SK-N-SH (cell line): Measurements from ENCODE around the gene OPN1MW3. TPM values are rescaled to one million over a fixed set of nuclear protein-coding genes. Genes with fewer than 3 reads are reported as not detected.
"Not testable (repeated sequence)": the region's sequence is repeated elsewhere in the genome, so short reads cannot be mapped to it uniquely, and the experiment has no call there.

Experiments used
- CTCF ChIA-PET: fragments of 300-600, 350-600 bp; formaldehyde crosslinking; extraction: SDS; loops from one replicate; lab custom pipeline; 2021; lab: Yijun Ruan, JAX
- POLR2A ChIA-PET: fragments of 350-600 bp; sonication (Branson Sonifier 250); formaldehyde crosslinking; extraction: SDS; loops from one replicate; lab custom pipeline; 2020; ENCODE audit warnings: antibody characterized with exemption, inconsistent platforms; lab: Yijun Ruan, JAX
- DNase-seq: peaks from one replicate; pipeline ENCODE4 v3.0.0; 2012
- H2AFZ ChIP-seq: fragments of 200-600 bp; sonication (generic); 2 replicates; pipeline ENCODE4 v1.8.1; 2016; ENCODE audit warnings: antibody characterized with exemption, mild to moderate bottlenecking, low read depth
- H3F3A ChIP-seq: fragments of 200-600 bp; sonication (generic); replicated peaks from 2 replicates; pipeline ENCODE3; 2016; ENCODE audit warnings: antibody characterized with exemption, mild to moderate bottlenecking; ENCODE audit not compliant: insufficient read depth
- H3K27ac ChIP-seq, 2 experiments: fragments of 200-500 bp in 1 of 2; fragments of 200-600 bp in 1 of 2; sonication (Bioruptor generic) in 1 of 2; sonication (generic), shearing (Covaris generic) in 1 of 2; 2 replicates each; pipeline versions ENCODE4 v1.5.1 to v1.6.1; 2014 to 2016; ENCODE audit warnings: low read depth in 2 of 2, inconsistent platforms in 1 of 2, low read length in 1 of 2, mild to moderate bottlenecking in 1 of 2, mixed read lengths in 1 of 2
- H3K27me3 ChIP-seq: fragments of 200-600 bp; sonication (generic), shearing (Covaris generic); 2 replicates; pipeline ENCODE4 v1.6.1; 2016; ENCODE audit warnings: mixed run types; ENCODE audit not compliant: insufficient read depth
- H3K36me3 ChIP-seq, 2 experiments: fragments of 200-500 bp in 1 of 2; fragments of 200-600 bp in 1 of 2; sonication (Bioruptor generic) in 1 of 2; sonication (generic) in 1 of 2; replicated peaks in 1 of 2; 2 replicates each; pipeline versions ENCODE3 to v1.5.1; 2014 to 2016; ENCODE audit warnings: low read length in 1 of 2, mild to moderate bottlenecking in 1 of 2; ENCODE audit not compliant: insufficient read depth in 2 of 2, control insufficient read depth in 1 of 2
- H3K4me1 ChIP-seq, 2 experiments: fragments of 200-500 bp in 1 of 2; fragments of 200-600 bp in 1 of 2; sonication (Bioruptor generic) in 1 of 2; sonication (generic), shearing (Covaris generic) in 1 of 2; 2 replicates each; pipeline versions ENCODE4 v1.5.1 to v1.6.1; 2014 to 2016; ENCODE audit warnings: low read depth in 1 of 2, low read length in 1 of 2, mixed run types in 1 of 2; ENCODE audit not compliant: insufficient read depth in 2 of 2, control insufficient read depth in 1 of 2
- H3K4me2 ChIP-seq: fragments of 200-600 bp; sonication (generic), shearing (Covaris generic); 2 replicates; pipeline ENCODE4 v1.6.1; 2017; ENCODE audit warnings: mixed run types
- H3K4me3 ChIP-seq, 2 experiments: fragments of 200-500 bp in 1 of 2; fragments of 200-600 bp in 1 of 2; sonication (Bioruptor generic) in 1 of 2; sonication (generic), shearing (Covaris generic) in 1 of 2; 2 replicates each; pipeline versions ENCODE4 v1.5.1 to v1.8.1; 2014 to 2016; ENCODE audit warnings: low read depth in 2 of 2, inconsistent platforms in 1 of 2, low read length in 1 of 2, mild to moderate bottlenecking in 1 of 2, mixed read lengths in 1 of 2, moderate library complexity in 1 of 2
- H3K79me2 ChIP-seq: fragments of 200-600 bp; sonication (generic); 2 replicates; pipeline ENCODE4 v1.8.1; 2017; ENCODE audit warnings: mild to moderate bottlenecking; ENCODE audit not compliant: insufficient read depth
- H3K9ac ChIP-seq: fragments of 200-600 bp; sonication (generic); 2 replicates; pipeline ENCODE4 v1.6.1; 2017; ENCODE audit warnings: mixed run types
- H3K9me2 ChIP-seq: fragments of 200-600 bp; sonication (generic); 2 replicates; pipeline ENCODE4 v1.6.1; 2017; ENCODE audit warnings: mixed run types
- H3K9me3 ChIP-seq: fragments of 200-600 bp; sonication (generic); 2 replicates; pipeline ENCODE4 v1.6.1; 2017; ENCODE audit warnings: mixed run types, mild to moderate bottlenecking, moderate library complexity
- H4K20me1 ChIP-seq: fragments of 200-600 bp; sonication (generic); 2 replicates; pipeline ENCODE4 v1.6.1; 2017; ENCODE audit warnings: mild to moderate bottlenecking, mixed run types; ENCODE audit not compliant: insufficient read depth
- WGBS: methylation state at CpG from one replicate; pipeline ENCODE4 v1.1.6; 2017; ENCODE audit warnings: low lambda C conversion rate; 5-methylcytosine and 5-hydroxymethylcytosine counted together
- polyA plus RNA-seq, 3 experiments: library from polyadenylated mRNA; depleted of rRNA; stranded (reverse); fragments of >200 nt; gene quantifications; 2 replicates each; pipeline ENCODE4 v1.2.3, GENCODE V29; 2012

The OPN1MW3 gene
- polyA plus RNA-seq, 1 of the 3 experiments (the other 2 are of a cell fraction), result not detected

- H3K79me2 ChIP-seq, DNase-seq, H3K27me3 ChIP-seq, CTCF ChIA-PET, H3F3A ChIP-seq, H3K36me3 ChIP-seq, H4K20me1 ChIP-seq, H3K4me3 ChIP-seq, H3K9ac ChIP-seq, H3K9me3 ChIP-seq, POLR2A ChIA-PET, H3K27ac ChIP-seq, H2AFZ ChIP-seq, H3K4me1 ChIP-seq, H3K4me2 ChIP-seq, H3K9me2 ChIP-seq: not testable (repeated sequence)
- WGBS, result no CpG with 5 or more reads among the region's 10 CpGs
Measured at GRCh38 chrX:154248076-154248475, 9.3 kb upstream of the OPN1MW3 start.

GRCh38 chrX:154258711-154259110, 1.3 kb downstream of the OPN1MW3 start:
- H4K20me1 ChIP-seq, H3K27me3 ChIP-seq, H3K4me1 ChIP-seq, H3K79me2 ChIP-seq, H3K9ac ChIP-seq, DNase-seq, H3K4me2 ChIP-seq, H3K4me3 ChIP-seq, H2AFZ ChIP-seq, CTCF ChIA-PET, H3K9me3 ChIP-seq, H3K27ac ChIP-seq, H3K36me3 ChIP-seq, H3K9me2 ChIP-seq, POLR2A ChIA-PET, H3F3A ChIP-seq: not testable (repeated sequence)
- WGBS, result no CpG with 5 or more reads among the region's 10 CpGs

GRCh38 chrX:154263072-154263471, 5.7 kb downstream of the OPN1MW3 start:
- H3K9ac ChIP-seq, H2AFZ ChIP-seq, H3K9me2 ChIP-seq, H3K36me3 ChIP-seq, H3K27me3 ChIP-seq, POLR2A ChIA-PET, CTCF ChIA-PET, H4K20me1 ChIP-seq, H3K4me1 ChIP-seq, H3F3A ChIP-seq, H3K27ac ChIP-seq, DNase-seq, H3K9me3 ChIP-seq, H3K4me3 ChIP-seq, H3K4me2 ChIP-seq, H3K79me2 ChIP-seq: not testable (repeated sequence)
- no CpG with 5 or more reads among the region's 6 CpGs for WGBS

GRCh38 chrX:154269245-154269644, 11.9 kb downstream of the OPN1MW3 start:
- H4K20me1 ChIP-seq, H3K9me2 ChIP-seq, H3K4me1 ChIP-seq, H3K9me3 ChIP-seq, H3K36me3 ChIP-seq, H3K27me3 ChIP-seq, H3K9ac ChIP-seq, CTCF ChIA-PET, H3F3A ChIP-seq, POLR2A ChIA-PET, H3K4me3 ChIP-seq, H3K79me2 ChIP-seq, H3K27ac ChIP-seq, H2AFZ ChIP-seq, DNase-seq, H3K4me2 ChIP-seq: not testable (repeated sequence)
- no CpG with 5 or more reads among the region's 3 CpGs for WGBS

- H3K27me3 ChIP-seq, H3K9me3 ChIP-seq, H3K27ac ChIP-seq, H4K20me1 ChIP-seq, H3K79me2 ChIP-seq, H3K9me2 ChIP-seq, POLR2A ChIA-PET, CTCF ChIA-PET, H3F3A ChIP-seq, H3K4me2 ChIP-seq, H3K36me3 ChIP-seq, H2AFZ ChIP-seq, H3K9ac ChIP-seq, DNase-seq, H3K4me3 ChIP-seq, H3K4me1 ChIP-seq: not testable (repeated sequence)
- WGBS, result no CpG with 5 or more reads among the region's 23 CpGs
Measured at GRCh38 chrX:154284489-154285338, 27.3 kb downstream of the OPN1MW3 start.

GRCh38 chrX:154286406-154286805, 29.0 kb downstream of the OPN1MW3 start:
- H3K27ac ChIP-seq, H3K9ac ChIP-seq, CTCF ChIA-PET, H3K4me1 ChIP-seq, H3K4me2 ChIP-seq, POLR2A ChIA-PET, H3K79me2 ChIP-seq, H2AFZ ChIP-seq, H3K36me3 ChIP-seq, H3K4me3 ChIP-seq, DNase-seq, H3K27me3 ChIP-seq, H3K9me2 ChIP-seq, H3F3A ChIP-seq, H3K9me3 ChIP-seq, H4K20me1 ChIP-seq: not testable (repeated sequence)
- WGBS, result no CpG with 5 or more reads among the region's 10 CpGs
